Stimulated activated CD4-positive, alpha-beta T cell treated with anti-CD3 and anti-CD28 coated beads, TNF-alpha, amount 100 ng/mL, for 24 hours (primary cell): ENCODE data around the gene FAM222A.
A peak's percentile ranks its signal among the peaks of the same experiment; 100 is the strongest.

Experiments
- DNase-seq, 3 experiments: peaks; one replicate each; pipeline ENCODE4 v3.0.0-alpha.2; 2020; ENCODE audit warnings: low read depth in 3 of 3

The FAM222A gene

DNA sequence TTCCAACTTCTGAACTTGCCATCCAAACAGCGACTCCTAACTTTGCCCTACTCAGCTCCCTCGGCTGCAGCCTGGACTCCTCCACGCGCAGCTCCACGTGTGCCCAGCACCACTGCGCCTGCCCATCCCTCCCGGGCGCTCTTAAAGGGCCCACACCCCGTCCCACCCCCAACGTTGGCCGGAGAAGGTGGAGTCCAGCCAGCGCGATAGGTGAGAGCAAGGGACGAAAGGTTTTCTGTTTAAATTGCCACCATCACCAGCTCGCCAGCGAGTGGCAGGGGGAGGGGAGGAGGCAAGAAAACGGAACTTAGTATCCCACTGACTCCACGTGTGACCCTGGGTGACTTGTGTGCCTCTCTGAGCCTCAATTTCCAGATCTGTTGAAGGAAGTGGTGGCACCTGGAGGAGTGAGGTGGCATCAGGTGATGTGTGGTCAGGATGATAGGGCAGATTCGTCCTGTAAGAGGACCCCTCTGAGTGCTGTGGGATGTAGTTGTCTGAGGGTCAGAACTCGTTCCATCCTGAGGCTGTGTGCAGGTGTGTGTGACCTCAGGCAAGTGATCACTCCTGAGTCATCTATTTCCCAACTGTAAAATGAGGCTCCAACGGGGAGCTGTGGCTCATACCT is 59.9 kb downstream of the FAM222A start:
- DNase-seq: no peak

DNA sequence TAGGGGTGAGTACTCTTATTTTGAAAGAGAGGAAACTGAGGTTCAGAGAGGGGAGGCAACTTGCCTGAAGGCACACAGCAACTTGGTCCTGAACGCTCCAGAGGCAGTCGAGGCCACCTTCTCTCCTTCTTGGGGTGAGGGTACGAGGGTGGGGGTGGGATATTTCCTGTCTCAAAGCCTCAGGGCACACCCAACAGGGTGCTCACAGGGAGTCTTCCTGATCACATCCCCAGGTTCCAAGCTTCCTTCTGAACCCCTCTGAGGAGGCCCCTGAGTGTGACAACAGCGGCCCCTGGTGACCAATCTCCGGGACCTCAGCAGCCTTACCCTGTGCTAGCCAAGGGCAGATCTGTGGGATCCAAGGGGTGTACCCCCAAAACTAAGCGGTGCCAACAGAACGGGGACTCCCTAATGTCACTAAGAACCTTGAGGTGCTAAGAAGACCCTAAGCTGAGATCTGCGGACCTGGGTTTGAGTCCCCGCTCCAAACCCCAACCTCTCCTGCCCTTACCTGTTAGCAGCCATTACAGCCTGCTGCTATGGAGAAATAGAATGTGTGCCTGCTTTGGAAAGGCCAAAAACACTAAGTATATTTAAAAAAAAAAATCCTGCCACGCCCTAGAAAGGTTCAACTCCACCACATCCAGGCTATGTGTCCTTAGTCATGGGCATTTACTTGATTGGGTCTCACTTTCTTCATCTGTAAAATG is 61.7 kb downstream of the FAM222A start:
- peak; percentile 48 to 76 (median 54) for DNase-seq

GRCh38 chr12:109776624-109777023 is 63.0 kb downstream of the FAM222A start:
- no peak for DNase-seq

- DNase-seq: peak in 2 of 3 experiments; percentile 13 to 16
These were observed 63.9 kb downstream of the FAM222A start for GRCh38 chr12:109777544-109777943.

- no peak for DNase-seq
These were observed 65.1 kb downstream of the FAM222A start for GRCh38 chr12:109778684-109779083.

DNA sequence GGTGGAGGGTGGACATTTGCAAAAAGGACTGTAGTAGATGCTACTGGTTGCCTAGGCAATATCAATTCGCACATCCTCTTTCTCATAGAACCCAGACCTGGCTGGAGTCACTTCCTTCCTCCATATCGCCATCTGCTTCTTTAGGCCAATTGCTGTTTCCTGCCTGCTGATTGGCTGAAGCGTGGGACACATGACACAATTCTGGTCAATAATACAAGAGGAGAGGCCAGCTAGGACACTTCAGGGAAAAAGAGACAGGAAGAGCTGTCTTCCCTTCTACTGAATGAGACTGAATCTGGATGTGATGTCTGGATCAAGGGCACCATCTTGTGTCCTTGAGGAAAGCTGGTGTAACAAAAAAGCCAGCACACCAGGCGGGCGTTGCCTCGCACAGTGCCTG is 65.8 kb downstream of the FAM222A start:
- no peak for DNase-seq

GRCh38 chr12:109781668-109782325 is 68.2 kb downstream of the FAM222A start:
- DNase-seq: no peak

DNA sequence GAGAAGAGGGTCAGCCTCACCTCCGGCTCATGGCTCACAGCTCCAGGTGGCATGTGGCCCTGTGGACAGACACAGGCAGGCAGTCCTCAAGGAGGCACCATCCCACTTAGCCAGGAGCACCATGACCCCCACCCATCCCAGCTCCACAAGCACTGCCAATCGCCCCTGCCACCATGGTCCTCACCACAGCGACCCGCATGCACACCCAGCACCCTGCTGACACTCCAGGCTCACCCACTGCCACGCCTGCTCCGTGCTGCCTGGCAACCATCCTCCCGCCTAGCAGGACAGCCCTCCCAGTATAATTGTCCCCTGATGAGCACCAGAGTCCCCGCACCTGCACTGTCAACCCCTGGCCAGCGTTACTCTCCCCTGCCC is 68.7 kb downstream of the FAM222A start:
- DNase-seq: no peak

GRCh38 chr12:109783135-109783964 is 69.7 kb downstream of the FAM222A start:
- no peak for DNase-seq

DNA sequence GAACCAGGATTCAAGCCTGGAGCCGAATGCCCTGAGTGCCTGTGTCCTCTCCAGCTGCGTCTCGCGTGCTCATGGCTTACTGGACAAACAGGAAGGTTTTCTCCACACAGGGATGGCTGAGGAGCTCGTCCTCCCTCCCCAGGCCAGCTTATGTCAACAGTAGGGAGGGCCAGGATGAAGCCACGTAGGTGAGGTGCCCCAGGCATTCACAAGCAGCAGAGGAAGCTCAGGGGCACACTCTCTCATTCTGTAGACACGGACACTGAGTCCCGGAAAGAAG is 70.3 kb downstream of the FAM222A start:
- no peak for DNase-seq

- no peak for DNase-seq
These were observed 72.2 kb downstream of the FAM222A start for GRCh38 chr12:109785854-109786253.

DNA sequence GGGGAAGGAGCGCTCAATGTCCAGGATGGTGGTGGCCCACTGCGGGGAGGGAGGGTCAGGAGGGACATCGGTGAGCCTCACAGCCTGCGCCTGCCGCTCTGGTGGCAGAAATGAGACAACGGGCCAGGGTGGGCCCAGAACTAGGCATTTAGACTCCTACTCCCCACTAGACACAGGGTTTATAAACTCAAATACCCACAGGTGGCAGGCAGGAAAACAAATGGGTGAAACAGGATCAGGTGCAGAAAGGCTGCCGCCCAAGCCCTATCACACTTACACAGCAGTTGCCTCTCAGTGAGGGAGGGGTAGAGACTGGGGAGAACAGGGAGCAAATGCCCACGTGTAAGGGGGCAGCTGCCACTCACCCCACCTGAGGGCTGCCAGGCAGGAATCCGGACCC is 73.2 kb downstream of the FAM222A start:
- no peak for DNase-seq

GRCh38 chr12:109789526-109790048 is 76.0 kb downstream of the FAM222A start:
- no peak for DNase-seq

DNA sequence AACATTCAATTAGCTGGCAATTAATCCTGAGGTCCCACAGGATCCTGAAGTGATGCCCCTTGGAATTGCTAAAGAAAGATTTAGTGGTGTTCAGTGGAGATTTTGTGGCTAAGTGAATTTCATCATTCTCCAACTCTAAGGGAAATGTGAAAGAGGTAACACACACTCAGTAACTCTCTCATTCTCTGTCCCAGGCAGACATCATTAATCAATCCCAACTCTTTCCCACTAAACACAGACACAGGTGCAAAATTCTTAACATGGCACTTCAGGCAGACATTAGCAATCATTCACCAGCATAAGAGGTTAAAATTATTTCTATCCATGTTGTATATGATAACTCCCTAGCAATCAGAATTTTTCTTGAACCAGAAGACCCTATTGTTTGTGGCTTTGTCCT is 79.4 kb downstream of the FAM222A start:
- DNase-seq: no peak

DNA sequence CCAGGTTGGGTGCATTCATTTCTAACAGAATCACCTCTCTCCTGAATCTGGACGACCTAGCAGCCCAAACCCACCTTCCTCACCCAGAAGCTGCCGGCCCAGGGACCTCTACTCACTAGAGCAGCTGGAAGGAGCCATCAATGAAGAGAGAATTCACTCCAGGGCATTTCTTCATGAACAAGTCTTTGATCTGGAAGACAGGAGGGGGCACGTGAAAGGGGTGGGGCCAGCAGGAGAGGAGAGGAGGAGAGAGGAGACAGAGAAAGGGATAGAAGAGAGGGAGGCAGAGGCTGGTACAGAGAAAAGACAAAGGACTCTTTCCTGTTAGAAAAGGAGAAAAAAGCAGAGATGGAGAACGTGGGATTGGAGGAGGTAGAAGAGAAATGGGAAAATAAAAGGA is 79.8 kb downstream of the FAM222A start:
- no peak for DNase-seq

GRCh38 chr12:109793826-109794501 is 80.3 kb downstream of the FAM222A start:
- no peak for DNase-seq

DNA sequence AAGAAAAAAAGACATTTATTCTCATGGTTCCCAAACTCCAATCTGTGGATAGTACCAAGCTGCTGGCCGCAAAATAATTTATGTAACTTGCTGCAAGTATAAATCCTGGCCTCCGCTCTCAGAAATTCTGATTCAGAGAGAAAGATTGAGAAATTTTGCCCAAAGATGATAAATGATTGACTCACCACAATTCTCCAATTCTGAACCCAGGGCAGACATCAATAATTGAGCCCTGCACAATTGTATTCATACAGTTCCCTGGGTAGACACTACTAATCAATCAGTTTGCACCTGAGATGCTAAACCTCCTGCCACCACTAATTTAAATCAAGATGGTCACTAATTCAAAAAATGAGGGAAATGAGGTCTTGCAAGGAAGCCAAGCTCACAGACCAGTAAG is 81.4 kb downstream of the FAM222A start:
- DNase-seq: no peak

GRCh38 chr12:109796057-109796456 is 82.4 kb downstream of the FAM222A start:
- no peak for DNase-seq

DNA sequence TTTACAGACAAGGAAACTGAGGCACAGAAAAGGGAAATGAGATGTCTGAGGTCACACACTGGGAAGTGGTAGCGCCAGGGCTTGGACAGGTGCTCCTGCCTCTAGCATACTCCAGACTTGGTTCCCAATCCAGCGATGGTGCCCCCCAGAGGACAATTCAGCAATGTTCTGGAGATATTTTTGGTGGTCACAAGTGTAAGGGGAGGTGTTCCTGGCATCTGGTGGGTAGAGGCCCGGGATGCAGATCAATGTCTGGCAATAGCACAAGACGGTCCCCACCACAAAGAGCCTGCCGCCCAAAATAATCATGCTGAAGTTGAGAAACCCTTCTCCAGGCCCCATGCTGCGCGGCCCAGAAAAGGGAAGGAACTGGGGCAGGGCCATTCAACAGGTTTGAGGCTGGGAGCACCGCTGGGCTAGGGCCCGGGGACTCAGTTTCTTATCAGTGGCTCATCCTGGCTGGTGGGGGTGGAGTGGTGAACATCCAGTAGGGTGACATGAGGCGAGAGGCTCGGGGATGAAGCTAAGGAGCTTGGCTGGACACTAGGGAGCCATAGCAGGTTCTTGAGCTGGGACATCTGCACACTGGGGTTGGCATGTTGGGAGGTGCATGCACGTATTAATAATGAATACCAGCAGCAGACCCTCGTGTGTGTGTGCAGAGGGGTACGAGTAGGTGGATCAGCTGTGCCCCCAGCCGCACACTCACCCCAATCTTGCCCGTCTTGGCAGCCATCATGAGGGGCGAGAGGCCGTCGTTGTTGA is 84.5 kb downstream of the FAM222A start:
- no peak for DNase-seq

DNA sequence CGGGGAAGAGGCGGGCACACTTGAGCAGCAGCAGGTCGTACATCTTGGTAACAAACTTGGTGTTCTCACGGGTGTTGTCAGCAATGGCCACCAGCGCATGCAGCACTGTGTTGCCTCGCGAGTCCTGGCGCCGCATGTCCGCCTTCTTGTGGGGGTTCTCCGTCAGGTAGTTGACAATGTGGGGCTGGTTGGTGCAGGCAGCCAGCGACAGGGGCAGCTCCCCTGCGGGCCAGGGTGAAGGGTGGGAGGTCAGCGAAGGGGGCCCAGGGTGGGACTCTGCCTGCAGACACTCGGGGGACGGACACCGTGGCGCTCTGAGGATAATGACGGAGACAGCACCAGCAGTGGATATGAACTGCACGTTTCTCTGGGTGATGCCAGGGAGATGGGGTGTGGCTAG is 85.1 kb downstream of the FAM222A start:
- DNase-seq: no peak

GRCh38 chr12:109800536-109800935 is 86.9 kb downstream of the FAM222A start:
- DNase-seq: no peak
